HG02938 (cell line): ENCODE data around the gene TMCO6.
"Not testable (repeated sequence)": the region's sequence is repeated elsewhere in the genome, so short reads cannot be mapped to it uniquely, and the experiment has no call there.

Source experiments
- ATAC-seq: cut with Tn5 transposase; IDR thresholded peaks from one replicate; pipeline ENCODE4 v1.9.1; 2021; ENCODE audit warnings: mild to moderate bottlenecking, moderate library complexity; ENCODE audit not compliant: unreplicated experiment

TMCO6 gene

DNA sequence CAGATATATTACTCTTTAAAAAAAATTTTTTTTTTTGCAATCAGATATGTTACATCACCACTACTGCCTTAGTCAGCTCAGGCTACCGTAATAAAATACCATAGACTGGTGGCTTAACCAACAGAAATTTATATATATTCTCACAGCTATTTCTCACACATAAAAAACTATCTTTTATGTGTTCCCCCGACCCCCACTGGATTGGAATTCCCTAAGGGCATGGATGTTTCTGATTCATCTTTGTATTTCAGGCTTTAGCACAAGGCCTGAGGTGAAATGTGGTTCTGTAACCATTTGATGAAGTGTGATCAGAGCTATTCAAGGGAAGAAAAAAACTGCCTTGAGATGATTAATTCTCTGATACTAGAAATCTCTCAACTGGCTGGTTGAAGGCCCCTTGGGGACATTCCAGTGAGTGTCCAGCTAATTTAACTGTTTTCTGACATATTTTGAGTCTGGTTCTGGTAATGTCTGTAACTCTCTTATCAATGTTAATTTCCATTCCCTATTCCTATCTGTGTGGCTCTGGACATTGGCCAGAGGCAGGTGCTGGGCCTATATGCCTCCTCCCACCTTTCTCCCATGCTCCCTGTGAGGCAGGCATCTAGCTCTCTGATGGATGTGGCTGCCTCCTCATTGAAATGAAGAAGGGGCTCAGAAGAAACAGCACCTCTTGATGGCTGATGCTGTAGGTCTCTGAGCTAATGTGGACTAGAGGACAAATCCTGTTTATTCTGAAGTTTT is 8.8 kb upstream of the TMCO6 start:
- ATAC-seq: no peak

DNA sequence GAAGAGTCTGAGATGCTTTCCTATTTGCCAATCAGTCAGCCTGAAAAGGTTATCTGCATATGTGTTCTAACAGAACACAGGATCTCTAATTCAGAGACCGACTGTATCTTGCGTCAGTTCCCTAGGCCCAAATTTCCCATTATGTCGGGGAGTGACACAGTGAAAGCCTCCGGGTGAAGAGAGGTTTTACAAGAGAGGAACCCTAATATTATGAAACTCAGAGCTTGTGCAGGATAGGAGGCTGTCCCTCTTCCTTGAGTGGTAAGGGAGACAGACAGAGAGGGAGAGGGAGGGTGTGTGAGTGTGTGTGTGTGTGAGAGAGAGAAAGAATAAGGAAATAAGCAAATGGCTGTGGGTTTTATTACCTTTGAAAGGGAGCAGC is 8.2 kb upstream of the TMCO6 start:
- no peak for ATAC-seq

DNA sequence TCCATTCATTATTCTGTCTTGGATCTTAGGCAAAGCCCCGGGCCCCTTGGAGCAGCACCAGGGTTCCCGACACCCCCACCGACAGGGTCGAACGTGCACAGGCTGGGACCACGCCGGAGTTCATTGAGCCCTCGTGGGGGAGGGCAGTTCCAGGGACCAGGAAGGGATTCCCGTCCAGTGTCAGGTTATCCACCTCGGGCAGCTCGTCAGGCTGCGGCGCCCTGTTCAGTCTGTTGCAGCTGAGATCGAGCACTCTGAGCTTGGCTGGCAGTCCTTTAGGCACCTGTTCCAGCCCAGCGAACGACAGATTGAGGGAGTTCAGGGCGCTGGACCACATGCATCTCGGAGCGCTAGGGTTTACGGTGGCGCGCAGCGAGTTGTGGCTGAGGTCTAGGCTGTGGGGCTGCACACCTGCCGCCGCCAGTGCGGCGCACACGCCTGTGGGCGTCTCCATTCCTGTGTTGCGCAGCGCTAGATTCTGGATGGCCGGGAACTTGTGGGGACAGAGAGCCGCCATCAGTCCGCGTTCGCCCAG is 7.4 kb upstream of the TMCO6 start:
- ATAC-seq: peak; percentile 41

DNA sequence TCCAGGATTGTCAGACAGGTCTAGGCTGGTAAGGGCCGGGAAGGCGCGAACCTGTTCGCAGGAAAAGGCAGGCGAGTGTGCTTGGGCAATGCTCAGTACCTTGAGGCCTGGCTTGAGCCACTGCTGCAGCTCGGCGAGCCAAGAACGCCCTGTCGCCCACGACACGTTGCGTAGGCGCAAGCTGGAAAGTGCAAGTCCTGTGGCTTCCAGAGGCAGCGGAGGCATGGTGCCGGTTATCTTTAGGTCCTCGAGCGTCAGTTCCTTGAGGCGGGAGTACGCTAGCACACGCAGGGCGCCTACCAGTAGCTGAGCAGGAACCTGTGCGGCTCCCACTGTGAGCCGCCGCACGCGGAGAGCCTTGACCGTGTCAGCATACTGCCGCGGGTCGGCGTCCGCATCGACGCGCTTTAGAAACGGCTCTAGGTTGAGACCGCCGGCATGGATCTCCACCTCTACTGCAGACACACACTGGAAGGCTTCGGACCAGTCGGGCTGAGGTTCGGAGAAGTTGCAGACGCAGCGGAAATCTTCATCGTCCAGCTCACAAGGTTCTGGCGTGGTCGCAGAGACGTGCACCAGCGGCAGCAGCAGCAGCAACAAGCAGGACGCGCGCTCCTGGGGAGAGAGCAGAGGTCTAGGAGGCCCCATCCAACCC is 6.8 kb upstream of the TMCO6 start:
- ATAC-seq: peak; percentile 44

DNA sequence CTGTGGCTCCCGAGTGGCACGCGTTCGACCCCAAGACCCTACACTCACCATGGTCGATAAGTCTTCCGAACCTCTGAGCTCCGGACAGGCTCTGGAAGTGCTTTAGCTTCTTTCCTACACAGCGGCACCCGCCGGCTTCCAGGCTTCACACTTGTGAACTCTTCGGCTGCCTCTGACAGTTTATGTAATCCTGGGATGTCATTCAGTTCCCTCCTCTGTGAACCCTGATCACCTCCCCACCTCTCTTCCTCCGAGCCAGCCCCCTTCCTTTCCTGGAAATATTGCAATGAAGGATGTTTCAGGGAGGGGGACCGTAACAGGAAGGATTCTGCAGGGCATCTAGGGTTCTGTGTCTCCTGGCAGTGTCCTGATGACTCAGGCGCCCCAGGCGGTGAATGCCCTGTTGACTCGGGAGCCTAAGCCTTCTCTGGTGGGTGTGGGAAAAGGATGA is 6.2 kb upstream of the TMCO6 start, which contains the start of gene CD14:
TSS of gene CD14 (minus strand) at position 155 of the 451 bp plus-strand sequence. CDS start at position 51, 104 bp downstream.
- no peak for ATAC-seq

DNA sequence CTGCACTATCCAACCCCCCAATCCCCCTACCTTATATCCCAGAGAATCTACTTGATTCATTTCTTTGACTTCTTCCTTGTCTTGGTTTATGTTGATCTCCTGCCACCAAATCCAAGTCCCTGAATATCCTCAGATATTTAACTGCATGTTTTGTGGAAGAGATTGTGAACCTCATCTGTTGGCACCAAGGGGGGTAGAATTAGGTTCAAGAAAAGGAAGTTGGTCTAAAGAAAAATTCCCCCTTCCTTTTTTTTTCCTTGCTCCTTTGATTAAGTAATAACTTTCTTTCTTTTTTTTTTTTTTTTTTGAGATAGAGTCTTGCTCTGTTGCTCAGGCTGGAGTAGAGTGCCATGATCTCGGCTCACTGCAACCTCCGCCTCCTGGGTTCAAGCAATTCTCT is 5.8 kb upstream of the TMCO6 start:
- no peak for ATAC-seq

DNA sequence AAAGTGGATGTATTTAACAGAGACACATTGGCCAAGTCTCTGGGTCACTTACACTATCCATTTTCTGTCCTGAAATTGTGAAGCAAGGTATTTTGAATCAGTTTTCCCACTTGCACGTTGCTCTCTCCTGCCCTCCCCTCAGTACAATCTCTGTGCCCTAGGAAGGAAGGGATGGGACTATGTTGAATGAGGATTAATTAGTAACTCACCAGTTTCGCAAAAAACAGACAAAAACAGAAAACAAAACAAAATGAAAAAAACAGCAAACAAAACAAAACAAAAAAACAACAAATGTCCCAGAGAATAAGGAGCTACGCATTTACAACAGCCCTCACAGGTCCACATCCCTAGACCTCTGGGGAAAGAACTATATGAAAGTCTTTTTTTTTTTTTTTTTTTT is 5.1 kb upstream of the TMCO6 start:
- no peak for ATAC-seq

DNA sequence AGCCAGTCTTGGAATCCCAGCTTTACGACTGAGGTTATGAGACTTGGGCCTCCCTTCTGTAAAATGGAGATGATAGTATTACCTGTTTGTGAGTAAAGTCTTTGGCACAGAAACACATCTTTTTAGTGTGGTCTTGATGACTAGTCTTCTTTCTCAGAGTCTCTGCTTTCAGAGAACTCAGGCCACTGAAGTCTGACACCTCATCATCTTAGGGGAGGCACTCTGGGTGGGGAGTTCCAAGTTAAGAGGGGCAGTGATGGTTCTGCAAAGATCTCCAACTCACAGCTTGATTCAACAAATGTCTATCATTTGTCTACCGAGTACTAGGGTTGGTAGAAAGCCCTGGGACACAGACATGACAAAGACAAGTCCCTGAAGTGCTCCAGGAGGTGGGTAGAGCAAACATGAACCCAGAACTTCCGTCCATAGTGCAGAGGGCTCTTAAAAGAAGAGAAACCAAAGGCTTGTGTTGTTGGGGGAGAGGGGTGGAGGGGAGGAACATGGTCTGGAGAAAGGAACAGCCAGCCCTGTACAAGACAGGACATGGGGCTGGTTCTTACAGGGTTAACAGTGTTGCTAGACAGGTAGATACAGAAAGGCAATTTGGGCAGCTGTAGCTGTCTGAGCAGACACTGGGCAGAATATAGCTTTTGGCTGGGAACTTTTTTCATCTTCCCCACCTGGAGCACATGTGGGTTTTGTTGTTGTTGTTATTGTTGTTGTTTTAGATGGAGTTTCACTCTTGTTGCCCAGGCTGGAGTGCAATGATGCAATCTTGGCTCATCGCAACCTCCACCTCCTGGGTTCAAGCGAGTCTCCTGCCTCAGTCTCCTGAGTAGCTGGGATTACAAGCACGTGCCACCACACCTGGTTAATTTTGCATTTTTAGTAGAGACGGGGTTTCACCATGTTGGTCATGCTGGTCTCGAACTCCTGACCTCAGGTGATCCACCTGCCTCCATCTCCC is 3.7 kb upstream of the TMCO6 start:
- no peak for ATAC-seq

DNA sequence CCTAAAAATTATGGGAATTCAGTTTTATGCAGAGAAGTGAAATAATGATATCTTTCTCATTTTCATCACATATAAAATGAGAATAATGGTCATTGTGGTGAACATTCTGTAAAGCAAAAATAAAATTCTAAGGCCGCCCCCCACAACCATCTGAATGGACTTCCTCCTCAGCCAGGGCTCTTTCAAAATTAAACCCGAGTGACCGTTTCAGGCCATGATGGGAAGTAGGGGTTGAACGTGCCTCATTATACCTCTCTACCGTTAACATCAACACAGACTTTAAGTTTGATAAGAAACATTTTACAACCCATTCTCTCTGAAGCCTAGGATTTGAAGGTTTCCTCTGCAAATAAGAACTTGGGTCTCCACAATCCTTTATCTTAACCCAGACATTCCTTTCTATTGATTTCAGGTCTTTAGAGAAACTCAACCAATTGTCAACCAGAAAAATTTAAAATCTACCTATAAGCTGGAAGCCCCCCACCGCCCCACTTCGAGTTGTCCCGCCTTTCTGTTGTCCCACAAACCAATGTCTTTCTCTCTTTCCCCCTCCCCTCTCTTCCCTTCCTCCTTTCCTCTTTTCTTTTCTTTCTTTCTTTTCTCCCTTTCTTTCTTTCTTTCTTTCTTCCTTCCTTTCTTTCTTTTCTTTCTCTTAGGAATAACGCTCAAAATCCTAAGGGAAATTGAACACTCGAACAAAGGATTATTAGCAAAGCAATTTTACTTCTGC is 1.7 kb upstream of the TMCO6 start:
- ATAC-seq: no peak

DNA sequence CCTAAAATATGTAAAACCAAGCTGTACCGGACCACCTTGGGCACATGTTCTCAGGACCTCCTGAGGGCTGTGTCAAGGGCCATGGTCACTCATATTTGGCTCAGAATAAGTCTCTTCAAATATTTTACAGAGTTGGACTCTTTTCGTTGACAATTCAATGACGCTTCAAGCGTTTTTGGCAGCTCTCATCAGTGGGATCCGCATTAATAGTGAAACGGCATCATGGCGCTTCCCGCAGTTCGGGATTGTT is 428 bp upstream of the TMCO6 start:
- ATAC-seq: not testable (repeated sequence)

DNA sequence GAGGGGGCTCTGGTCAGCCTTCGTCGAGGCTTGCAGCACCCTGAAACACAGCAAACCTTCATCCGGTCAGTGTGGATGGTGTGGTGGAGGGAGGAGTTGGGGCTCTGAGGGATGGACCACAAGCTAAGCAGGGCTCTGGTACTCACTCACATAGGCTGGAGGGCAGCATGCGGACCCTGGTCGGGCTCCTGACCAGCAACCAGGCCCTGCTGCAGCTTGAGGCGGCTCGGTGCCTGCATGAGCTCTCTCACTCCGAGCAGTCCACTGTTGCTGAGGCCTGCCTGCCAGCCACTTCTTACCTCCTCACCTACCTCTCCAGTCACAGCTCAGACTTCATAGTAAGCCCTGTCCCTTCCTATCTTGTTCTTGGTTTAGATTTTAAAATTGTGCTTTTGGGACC is 2.5 kb downstream of the TMCO6 start:
- ATAC-seq: no peak

DNA sequence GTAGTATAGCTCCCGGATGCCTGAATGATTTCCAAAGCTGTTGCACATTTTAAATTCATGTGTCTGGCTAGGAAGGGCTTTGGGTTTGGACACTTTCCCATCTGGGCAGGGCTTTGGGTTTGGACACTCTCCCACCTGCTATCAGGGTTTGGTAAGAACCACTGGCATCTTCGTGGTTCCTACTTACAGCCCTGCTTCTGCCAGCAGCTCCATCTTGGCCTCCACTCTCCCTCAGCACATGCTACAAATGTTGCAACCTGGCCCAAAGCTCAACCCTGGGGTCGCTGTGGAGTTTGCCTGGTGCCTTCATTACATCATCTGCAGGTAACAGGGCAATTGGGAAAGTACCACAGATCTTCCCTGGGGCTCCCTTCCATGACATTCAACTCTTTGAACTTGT is 3.5 kb downstream of the TMCO6 start:
- ATAC-seq: no peak

DNA sequence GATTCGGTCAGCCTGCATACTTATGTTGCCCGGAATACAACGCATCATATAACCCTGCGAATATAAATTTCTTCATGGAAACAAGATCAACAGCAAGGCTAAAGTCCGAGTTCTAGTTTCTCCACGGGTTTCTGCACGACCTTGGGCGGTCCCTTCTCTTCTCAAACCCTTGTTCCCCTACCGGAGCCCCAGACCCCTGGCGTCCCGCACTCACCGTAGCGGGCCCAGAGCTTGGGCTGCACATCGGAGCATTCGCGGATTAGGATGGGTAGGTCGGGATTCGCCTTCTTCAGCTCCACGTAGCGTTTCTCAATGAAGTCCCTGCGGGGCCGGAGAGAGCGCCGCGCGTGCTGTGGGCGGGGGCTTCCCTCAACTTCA is 7.8 kb downstream of the TMCO6 start:
- peak; percentile 26 for ATAC-seq

DNA sequence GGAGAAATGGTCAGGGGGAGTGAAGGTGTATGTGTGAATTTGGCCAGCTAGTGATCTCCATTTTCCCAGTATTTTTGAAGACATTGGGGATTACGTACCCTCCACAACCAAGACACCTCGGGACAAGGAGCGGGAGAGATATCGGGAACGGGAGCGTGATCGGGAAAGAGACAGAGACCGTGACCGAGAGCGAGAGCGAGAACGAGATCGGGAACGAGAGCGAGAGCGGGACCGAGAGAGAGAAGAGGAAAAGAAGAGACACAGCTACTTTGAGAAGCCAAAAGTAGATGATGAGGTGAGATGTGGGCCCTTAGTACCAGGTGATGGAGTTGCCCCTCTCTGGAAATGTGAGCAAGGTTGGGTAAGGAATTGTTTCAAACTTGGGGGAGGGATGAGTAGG is 19.6 kb downstream of the TMCO6 start:
- ATAC-seq: no peak

DNA sequence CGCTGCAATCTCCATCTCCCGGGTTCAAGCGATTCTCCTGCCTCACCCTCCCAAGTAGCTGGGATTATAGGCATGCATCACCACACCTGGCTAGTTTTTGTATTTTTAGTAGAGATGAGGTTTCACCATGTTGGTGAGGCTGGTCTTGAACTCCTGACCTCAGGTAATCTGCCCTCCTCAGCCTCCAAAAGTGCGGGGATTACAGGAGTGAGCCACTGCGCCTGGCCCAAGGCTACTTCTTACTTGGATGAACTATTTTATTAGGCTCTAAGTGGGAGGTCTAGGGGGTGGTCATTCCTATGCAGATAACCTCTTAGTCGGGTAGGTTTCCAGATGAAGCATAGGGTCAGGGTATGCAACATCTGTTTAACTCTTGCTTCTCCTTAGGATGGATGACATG is 21.1 kb downstream of the TMCO6 start:
- ATAC-seq: not testable (repeated sequence)

DNA sequence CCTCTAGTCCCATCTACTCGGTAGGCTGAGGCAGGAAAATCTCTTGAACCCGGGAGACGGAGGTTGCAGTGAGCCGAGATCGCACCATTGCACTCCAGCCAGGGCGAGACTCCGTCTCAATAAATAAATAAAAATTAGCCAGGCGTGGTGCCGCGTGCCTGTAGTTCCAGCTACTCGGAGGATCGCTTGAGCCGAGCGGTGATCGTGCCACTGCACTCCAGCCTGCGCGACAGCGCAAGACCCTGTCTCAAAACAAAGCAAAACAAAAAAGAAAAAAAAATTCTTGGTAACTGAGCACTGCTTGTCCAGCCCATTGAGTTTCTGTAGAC is 24.7 kb downstream of the TMCO6 start:
- ATAC-seq: no peak

DNA sequence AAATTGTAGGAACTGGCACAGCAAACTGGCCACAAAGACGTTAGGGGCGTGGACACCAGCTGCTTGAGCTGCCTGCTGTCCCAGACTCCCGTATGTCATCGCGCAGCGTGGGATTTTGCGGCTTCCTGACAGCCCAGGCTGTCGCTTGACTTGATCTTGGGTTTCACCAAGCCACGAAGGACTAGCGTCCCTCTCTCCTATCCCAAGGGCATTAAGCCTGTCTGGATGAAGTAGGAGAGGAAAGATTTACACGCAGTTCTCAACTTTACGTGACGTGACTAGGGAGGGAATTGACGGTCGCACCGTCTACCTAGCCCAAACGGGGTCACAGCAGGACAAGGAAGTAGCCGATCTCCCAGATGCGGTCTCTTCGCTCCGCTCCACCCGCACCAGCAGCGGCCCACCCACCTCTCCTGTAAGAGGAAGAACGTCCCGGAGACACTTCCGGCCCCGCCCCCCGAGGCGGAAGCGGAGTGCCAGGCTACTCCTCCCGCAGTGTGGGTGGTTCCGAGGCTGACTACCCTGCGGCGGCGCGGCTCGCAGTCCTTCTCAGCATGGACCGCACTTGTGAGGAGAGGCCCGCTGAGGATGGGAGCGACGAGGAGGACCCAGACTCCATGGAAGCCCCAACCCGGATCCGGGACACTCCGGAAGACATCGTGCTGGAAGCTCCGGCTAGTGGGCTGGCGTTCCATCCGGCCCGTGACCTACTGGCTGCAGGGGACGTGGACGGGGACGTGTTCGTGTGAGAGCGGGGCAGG is 25.3 kb downstream of the TMCO6 start, which contains the start of gene WDR55:
TSS of gene WDR55 (plus strand) at position 546 of the 761 bp plus-strand sequence. CDS start at position 555, 9 bp downstream.
- ATAC-seq: peak; percentile 95

DNA sequence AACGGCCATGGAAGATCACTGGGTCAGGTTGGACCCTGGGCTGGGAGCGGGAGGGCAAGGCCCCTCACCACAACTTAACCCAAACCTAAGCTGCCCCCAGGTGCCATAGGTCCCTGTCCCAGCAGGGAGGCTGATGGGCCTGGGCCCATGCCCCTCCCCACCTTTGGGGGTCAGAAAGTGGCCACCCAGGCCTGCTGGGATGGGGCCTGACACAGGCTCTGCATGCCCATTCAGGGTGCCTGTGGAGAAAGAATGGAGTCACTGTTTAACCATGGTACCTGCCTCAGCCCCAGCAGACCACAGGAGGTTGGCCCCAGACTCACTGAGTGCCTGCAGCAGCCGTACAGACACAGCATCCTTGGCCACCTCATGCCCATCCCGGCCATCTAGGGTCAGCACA is 31.8 kb downstream of the TMCO6 start:
- not testable (repeated sequence) for ATAC-seq

DNA sequence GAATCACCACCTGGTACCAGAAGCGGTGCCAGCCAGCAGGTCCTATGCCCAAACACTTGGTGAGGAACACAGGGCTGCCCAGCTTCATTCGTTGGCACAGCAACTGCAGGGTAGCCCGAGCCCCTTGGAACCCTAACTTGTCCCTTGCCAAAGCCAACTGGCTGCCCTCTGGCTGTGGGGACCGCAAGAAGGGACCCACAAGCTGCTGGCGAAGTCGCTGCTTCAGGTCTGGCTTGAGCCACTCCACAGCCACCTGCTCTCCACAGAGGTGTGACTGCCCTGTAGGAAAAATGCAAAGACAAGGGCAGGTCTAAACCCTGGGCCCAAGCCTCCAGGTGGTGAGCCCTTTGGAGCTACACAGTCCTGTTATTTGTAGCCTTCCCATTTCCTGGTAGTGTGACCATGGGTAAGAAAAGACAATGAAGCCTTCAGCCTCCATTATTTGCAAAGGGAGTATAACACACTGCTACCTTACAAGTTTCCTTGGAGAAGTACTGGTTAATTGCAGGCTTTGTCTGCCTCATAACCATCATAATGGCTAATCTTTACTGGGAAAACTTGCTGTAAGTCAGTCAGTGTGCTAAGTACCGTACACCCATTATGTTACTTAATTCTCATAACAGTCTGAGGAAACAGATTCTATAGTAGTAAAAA is 32.3 kb downstream of the TMCO6 start:
- no peak for ATAC-seq
